Gastroesophageal sphincter (tissue), 3 donors: ENCODE data around the gene RAB5IF.

Experiments
- POLR2A ChIP-seq, 2 donors: fragments of 450-650 bp; IDR thresholded peaks; one replicate each; pipeline ENCODE4 v1.6.1; 2017; ENCODE audit warnings: antibody characterized with exemption in 2 of 2, mild to moderate bottlenecking in 2 of 2, moderate library complexity in 1 of 2
- POLR2AphosphoS5 ChIP-seq: sonication (generic); formaldehyde crosslinking; IDR thresholded peaks from one replicate; pipeline ENCODE4 v1.6.1; 2017; ENCODE audit warnings: antibody characterized with exemption
- TF ChIP-seq, protein P1 (sequence below), 4 experiments: fragments of 200-600 bp in 2 of 4; fragments of 450-650 bp in 2 of 4; sonication (generic) in 1 of 4; IDR thresholded peaks; one replicate each; pipeline ENCODE4 v1.5.1; 2017 to 2019; ENCODE audit warnings: antibody characterized with exemption in 4 of 4, mild to moderate bottlenecking in 2 of 4, moderate library complexity in 2 of 4

DNA sequence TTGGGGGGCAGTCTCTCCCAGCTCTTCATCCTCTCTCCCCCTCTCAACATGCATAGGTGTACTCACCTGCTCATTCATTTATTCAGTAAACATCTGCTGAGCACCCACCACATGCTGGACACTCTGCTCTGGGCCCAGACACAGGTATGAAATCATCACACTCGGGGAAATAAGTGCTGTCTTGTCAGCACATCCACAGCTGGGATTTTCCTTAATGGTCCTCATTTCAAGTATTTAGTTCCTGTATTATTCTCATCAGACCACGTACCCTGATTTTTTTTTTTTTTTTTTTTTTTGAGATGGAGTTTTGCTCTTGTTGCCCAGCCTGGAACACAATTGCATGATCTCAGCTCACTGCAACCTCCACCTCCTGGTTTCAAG is 19.4 kb downstream of the RAB5IF start:
- TF ChIP-seq, protein P1, sequence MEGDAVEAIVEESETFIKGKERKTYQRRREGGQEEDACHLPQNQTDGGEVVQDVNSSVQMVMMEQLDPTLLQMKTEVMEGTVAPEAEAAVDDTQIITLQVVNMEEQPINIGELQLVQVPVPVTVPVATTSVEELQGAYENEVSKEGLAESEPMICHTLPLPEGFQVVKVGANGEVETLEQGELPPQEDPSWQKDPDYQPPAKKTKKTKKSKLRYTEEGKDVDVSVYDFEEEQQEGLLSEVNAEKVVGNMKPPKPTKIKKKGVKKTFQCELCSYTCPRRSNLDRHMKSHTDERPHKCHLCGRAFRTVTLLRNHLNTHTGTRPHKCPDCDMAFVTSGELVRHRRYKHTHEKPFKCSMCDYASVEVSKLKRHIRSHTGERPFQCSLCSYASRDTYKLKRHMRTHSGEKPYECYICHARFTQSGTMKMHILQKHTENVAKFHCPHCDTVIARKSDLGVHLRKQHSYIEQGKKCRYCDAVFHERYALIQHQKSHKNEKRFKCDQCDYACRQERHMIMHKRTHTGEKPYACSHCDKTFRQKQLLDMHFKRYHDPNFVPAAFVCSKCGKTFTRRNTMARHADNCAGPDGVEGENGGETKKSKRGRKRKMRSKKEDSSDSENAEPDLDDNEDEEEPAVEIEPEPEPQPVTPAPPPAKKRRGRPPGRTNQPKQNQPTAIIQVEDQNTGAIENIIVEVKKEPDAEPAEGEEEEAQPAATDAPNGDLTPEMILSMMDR (IDR thresholded peaks at IDR 0.05), result no peak
- TF ChIP-seq POLR2A (IDR thresholded peaks at IDR 0.05), result no peak
- no peak for TF ChIP-seq POLR2AphosphoS5
